HEK293 (cell line): Measurements from ENCODE around the gene WWOX.

ENCODE experiments used
- CTCF ChIA-PET: fragments of 350-600 bp; formaldehyde crosslinking; extraction: SDS; loops from one replicate; lab custom pipeline; 2021; ENCODE audit warnings: antibody characterized with exemption; lab: Yijun Ruan, JAX
- POLR2A ChIA-PET: fragments of 300-600 bp; formaldehyde crosslinking; extraction: SDS; loops from one replicate; lab custom pipeline; 2020; ENCODE audit warnings: antibody characterized with exemption, inconsistent platforms; lab: Yijun Ruan, JAX
- H3K27ac ChIP-seq: fragments of 200-500 bp; sonication (Bioruptor generic); 2 replicates; pipeline ENCODE4 v1.5.1; 2014; ENCODE audit warnings: low read depth, low read length, control low read depth, inconsistent platforms; ENCODE audit errors: extremely low read depth
- H3K36me3 ChIP-seq, 2 experiments: fragments of 200-500 bp in 1 of 2; sonication (Bioruptor generic) in 1 of 2; 1 replicate in 1 of 2; 2 replicates in 1 of 2; pipeline ENCODE4 v1.5.1; 2014 to 2017; ENCODE audit warnings: inconsistent platforms in 2 of 2, low read length in 2 of 2; ENCODE audit not compliant: control insufficient read depth in 2 of 2, insufficient read depth in 1 of 2
- H3K4me1 ChIP-seq: fragments of 200-500 bp; sonication (Bioruptor generic); 2 replicates; pipeline ENCODE4 v1.5.1; 2014; ENCODE audit warnings: mild to moderate bottlenecking, low read length, inconsistent platforms; ENCODE audit not compliant: control insufficient read depth, insufficient read depth
- H3K4me3 ChIP-seq: 2 replicates; pipeline ENCODE4 v1.5.1; 2011; ENCODE audit warnings: low read depth, mild to moderate bottlenecking, control low read depth, low read length, moderate library complexity
- H3K9me3 ChIP-seq: fragments of 200-500 bp; sonication (Bioruptor generic); 2 replicates; pipeline ENCODE4 v1.5.1; 2014; ENCODE audit warnings: low read depth, low read length, inconsistent platforms; ENCODE audit not compliant: control insufficient read depth, insufficient read depth
- GLIS1 ChIP-seq: fragments of 450-650 bp; formaldehyde crosslinking; IDR thresholded peaks from 2 replicates; pipeline ENCODE4 v1.5.1; 2016; ENCODE audit warnings: missing biosample characterization, missing genetic modification characterization
- MEIS1 ChIP-seq: sonication (generic); formaldehyde crosslinking; IDR thresholded peaks from 2 replicates; pipeline ENCODE4 v1.8.1; 2022; ENCODE audit warnings: missing genetic modification reagents, mild to moderate bottlenecking, borderline replicate concordance
- SP2 ChIP-seq: fragments of 450-650 bp; formaldehyde crosslinking; IDR thresholded peaks from 2 replicates; pipeline ENCODE4 v1.5.1; 2016; ENCODE audit warnings: missing biosample characterization, missing genetic modification characterization
- ZBTB20 ChIP-seq: fragments of 450-650 bp; formaldehyde crosslinking; IDR thresholded peaks from 2 replicates; pipeline ENCODE4 v1.5.1; 2016; ENCODE audit warnings: missing biosample characterization, missing genetic modification characterization
- ZBTB21 ChIP-seq: fragments of 450-650 bp; formaldehyde crosslinking; IDR thresholded peaks from 2 replicates; pipeline ENCODE4 v1.5.1; 2017; ENCODE audit warnings: missing biosample characterization, missing genetic modification characterization
- ZIC2 ChIP-seq: fragments of 450-650 bp; formaldehyde crosslinking; IDR thresholded peaks from 2 replicates; pipeline ENCODE4 v1.5.1; 2016; ENCODE audit warnings: missing biosample characterization, missing genetic modification characterization
- ZNF157 ChIP-seq: fragments of 450-650 bp; formaldehyde crosslinking; IDR thresholded peaks from 2 replicates; pipeline ENCODE4 v1.5.1; 2016; ENCODE audit warnings: missing biosample characterization, missing genetic modification characterization
- ZNF174 ChIP-seq: fragments of 450-650 bp; formaldehyde crosslinking; IDR thresholded peaks from 2 replicates; pipeline ENCODE4 v1.5.0; 2017; ENCODE audit warnings: missing biosample characterization, mild to moderate bottlenecking, missing genetic modification characterization
- ZNF2 ChIP-seq: fragments of 450-650 bp; formaldehyde crosslinking; IDR thresholded peaks from 2 replicates; pipeline ENCODE4 v1.5.1; 2016; ENCODE audit warnings: missing biosample characterization, missing genetic modification characterization
- ZNF248 ChIP-seq: fragments of 450-650 bp; formaldehyde crosslinking; IDR thresholded peaks from 2 replicates; pipeline ENCODE4 v1.5.1; 2017; ENCODE audit warnings: missing biosample characterization, missing genetic modification characterization
- ZNF292 ChIP-seq: fragments of 450-650 bp; formaldehyde crosslinking; IDR thresholded peaks from 2 replicates; pipeline ENCODE4 v1.5.1; 2016; ENCODE audit warnings: low read depth, missing biosample characterization, missing genetic modification characterization, borderline replicate concordance
- ZNF37A ChIP-seq: fragments of 450-650 bp; IDR thresholded peaks from 2 replicates; pipeline ENCODE4 v1.5.1; 2018; ENCODE audit warnings: missing biosample characterization, missing genetic modification characterization
- ZNF404 ChIP-seq: fragments of 450-650 bp; formaldehyde crosslinking; IDR thresholded peaks from 2 replicates; pipeline ENCODE4 v1.5.1; 2017; ENCODE audit warnings: missing biosample characterization, missing genetic modification characterization
- ZNF416 ChIP-seq: fragments of 450-650 bp; formaldehyde crosslinking; IDR thresholded peaks from 2 replicates; pipeline ENCODE4 v1.5.1; 2016; ENCODE audit warnings: missing biosample characterization, missing genetic modification characterization
- ZNF433 ChIP-seq: fragments of 450-650 bp; formaldehyde crosslinking; IDR thresholded peaks from 2 replicates; pipeline ENCODE4 v1.5.1; 2016; ENCODE audit warnings: missing biosample characterization, missing genetic modification characterization, low read depth
- ZNF473 ChIP-seq: fragments of 450-650 bp; formaldehyde crosslinking; IDR thresholded peaks from 2 replicates; pipeline ENCODE4 v1.5.1; 2017; ENCODE audit warnings: missing biosample characterization, missing genetic modification characterization
- ZNF521 ChIP-seq: fragments of 450-650 bp; formaldehyde crosslinking; IDR thresholded peaks from 2 replicates; pipeline ENCODE4 v1.5.1; 2017; ENCODE audit warnings: missing biosample characterization, mild to moderate bottlenecking, missing genetic modification characterization
- ZNF623 ChIP-seq: fragments of 450-650 bp; formaldehyde crosslinking; IDR thresholded peaks from 2 replicates; pipeline ENCODE4 v1.5.1; 2016; ENCODE audit warnings: missing biosample characterization, missing genetic modification characterization
- ZNF654 ChIP-seq: fragments of 450-650 bp; formaldehyde crosslinking; IDR thresholded peaks from 2 replicates; pipeline ENCODE4 v1.5.1; 2016; ENCODE audit warnings: low read depth, missing biosample characterization, missing genetic modification characterization
- TF ChIP-seq, protein P1 (sequence below): fragments of 450-650 bp; formaldehyde crosslinking; IDR thresholded peaks from 2 replicates; pipeline ENCODE4 v1.5.1; 2017; ENCODE audit warnings: missing biosample characterization, missing genetic modification characterization
- TF ChIP-seq, protein P2 (sequence below): IDR thresholded peaks from 2 replicates; pipeline ENCODE4 v1.6.1; 2011; ENCODE audit warnings: mild to moderate bottlenecking, low read depth, low read length, borderline replicate concordance
- TF ChIP-seq, protein P3 (sequence below): fragments of 450-650 bp; formaldehyde crosslinking; IDR thresholded peaks from 2 replicates; pipeline ENCODE4 v1.5.1; 2016; ENCODE audit warnings: missing biosample characterization, missing genetic modification characterization, borderline replicate concordance

WWOX gene

DNA sequence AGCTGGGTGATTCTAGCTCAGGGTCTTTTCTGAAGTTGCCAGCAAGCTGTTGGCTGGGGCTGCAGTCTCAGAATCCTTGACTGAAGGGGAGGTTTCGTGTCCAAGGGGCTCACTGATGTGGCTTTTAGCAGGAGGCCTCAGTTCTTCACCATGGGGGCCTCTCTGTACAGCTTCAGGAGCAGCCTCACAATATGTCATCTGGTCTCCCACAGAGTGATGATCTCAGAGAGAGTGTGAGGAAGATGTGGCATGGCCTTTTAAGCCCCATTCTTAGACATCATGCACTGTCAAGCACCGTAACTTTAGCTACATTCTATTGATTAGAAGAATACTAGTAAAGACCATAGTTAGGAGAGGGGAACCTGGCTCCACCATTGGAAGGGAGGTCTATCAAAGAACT is 732.6 kb downstream of the WWOX start:
- ChIA-PET POLR2A (no interaction called here), CTCF (interaction anchor here (0.7 kb wide), 1 partner anchor 302 kb away, joined by 3 read pairs; no protein-coding TSS in a partner anchor)
- TF ChIP-seq ZIC2 (tag by site-specific recombination): peak; percentile 45
- TF ChIP-seq, protein P1, sequence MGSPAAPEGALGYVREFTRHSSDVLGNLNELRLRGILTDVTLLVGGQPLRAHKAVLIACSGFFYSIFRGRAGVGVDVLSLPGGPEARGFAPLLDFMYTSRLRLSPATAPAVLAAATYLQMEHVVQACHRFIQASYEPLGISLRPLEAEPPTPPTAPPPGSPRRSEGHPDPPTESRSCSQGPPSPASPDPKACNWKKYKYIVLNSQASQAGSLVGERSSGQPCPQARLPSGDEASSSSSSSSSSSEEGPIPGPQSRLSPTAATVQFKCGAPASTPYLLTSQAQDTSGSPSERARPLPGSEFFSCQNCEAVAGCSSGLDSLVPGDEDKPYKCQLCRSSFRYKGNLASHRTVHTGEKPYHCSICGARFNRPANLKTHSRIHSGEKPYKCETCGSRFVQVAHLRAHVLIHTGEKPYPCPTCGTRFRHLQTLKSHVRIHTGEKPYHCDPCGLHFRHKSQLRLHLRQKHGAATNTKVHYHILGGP: no peak
- TF ChIP-seq GLIS1 (tag by site-specific recombination): peak; percentile 58
- no peaks in the 10 kb centered on the region for H3K36me3 ChIP-seq
- H3K9me3 ChIP-seq: no peaks in the 10 kb centered on the region
- no peak overlapping the region for H3K4me3 ChIP-seq
- H3K4me1 ChIP-seq: no peaks in the 10 kb centered on the region
- H3K27ac ChIP-seq: no peak overlapping the region

DNA sequence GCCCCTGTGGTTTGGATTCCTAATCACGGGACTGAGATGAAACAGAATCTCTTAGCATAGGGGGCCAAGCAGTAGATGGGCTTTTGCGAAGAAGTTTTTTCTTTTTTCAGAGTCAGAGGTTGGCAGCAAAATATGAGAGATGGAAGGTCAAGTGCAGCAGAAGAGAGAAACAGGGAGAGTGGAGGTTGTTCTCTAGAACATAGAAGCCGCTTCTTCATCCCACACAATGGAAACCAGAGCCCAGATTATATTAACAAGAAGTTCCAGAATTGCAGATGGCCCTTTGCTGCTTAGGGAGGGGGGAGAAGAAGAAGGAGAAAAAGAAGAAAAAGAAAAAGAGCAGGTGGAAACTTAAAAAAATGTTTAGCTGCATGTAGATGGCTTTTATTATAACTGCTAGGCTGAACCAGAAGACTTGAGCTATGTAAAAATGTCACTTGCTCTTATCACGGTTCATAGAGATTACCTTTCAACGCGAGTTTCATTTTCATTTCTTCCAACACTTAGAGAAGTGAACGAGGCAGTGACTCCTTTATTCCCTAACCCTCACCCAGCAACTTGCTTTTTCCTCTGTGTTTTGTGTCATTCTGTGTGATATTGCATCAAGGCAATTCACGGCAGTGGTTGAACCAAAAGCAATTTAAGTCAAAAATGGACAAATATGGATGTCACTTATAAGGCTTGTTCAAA is 737.5 kb downstream of the WWOX start:
- no peak for TF ChIP-seq ZNF37A (tag by site-specific recombination)
- no peak for TF ChIP-seq ZBTB21 (tag by site-specific recombination)
- TF ChIP-seq ZNF2 (tag by site-specific recombination): no peak
- TF ChIP-seq, protein P2, sequence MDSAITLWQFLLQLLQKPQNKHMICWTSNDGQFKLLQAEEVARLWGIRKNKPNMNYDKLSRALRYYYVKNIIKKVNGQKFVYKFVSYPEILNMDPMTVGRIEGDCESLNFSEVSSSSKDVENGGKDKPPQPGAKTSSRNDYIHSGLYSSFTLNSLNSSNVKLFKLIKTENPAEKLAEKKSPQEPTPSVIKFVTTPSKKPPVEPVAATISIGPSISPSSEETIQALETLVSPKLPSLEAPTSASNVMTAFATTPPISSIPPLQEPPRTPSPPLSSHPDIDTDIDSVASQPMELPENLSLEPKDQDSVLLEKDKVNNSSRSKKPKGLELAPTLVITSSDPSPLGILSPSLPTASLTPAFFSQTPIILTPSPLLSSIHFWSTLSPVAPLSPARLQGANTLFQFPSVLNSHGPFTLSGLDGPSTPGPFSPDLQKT: no peak
- no peak for TF ChIP-seq MEIS1 (CRISPR knock-in tag)
- TF ChIP-seq ZBTB20 (tag by site-specific recombination): no peak
- no peak for TF ChIP-seq ZNF473 (tag by site-specific recombination)
- TF ChIP-seq ZNF521: no peak
- TF ChIP-seq SP2 (tag by site-specific recombination): no peak
- no peak for TF ChIP-seq ZNF623 (tag by site-specific recombination)
- TF ChIP-seq ZNF404: no peak
- TF ChIP-seq ZNF433 (tag by site-specific recombination): no peak
- TF ChIP-seq ZNF157 (tag by site-specific recombination): no peak
- TF ChIP-seq GLIS1 (tag by site-specific recombination): no peak
- no peak for TF ChIP-seq ZNF416
- no peak for TF ChIP-seq ZNF174
- TF ChIP-seq, protein P3, sequence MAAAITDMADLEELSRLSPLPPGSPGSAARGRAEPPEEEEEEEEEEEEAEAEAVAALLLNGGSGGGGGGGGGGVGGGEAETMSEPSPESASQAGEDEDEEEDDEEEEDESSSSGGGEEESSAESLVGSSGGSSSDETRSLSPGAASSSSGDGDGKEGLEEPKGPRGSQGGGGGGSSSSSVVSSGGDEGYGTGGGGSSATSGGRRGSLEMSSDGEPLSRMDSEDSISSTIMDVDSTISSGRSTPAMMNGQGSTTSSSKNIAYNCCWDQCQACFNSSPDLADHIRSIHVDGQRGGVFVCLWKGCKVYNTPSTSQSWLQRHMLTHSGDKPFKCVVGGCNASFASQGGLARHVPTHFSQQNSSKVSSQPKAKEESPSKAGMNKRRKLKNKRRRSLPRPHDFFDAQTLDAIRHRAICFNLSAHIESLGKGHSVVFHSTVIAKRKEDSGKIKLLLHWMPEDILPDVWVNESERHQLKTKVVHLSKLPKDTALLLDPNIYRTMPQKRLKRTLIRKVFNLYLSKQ (tag by site-specific recombination): no peak
- TF ChIP-seq ZNF248 (tag by site-specific recombination): no peak
- no peak for TF ChIP-seq ZNF654 (tag by site-specific recombination)
- TF ChIP-seq ZNF292: no peak
- POLR2A ChIA-PET: no interaction called here

More for the DNA sequence above, 737.5 kb downstream of the WWOX start:
- CTCF ChIA-PET: no interaction called here
- H3K36me3 ChIP-seq: no peaks in the 10 kb centered on the region
- no peak overlapping the region for H3K27ac ChIP-seq
- H3K4me3 ChIP-seq: no peak overlapping the region
- no peaks in the 10 kb centered on the region for H3K4me1 ChIP-seq
- no peaks in the 10 kb centered on the region for H3K9me3 ChIP-seq
